HG03521 (cell line): ENCODE results near the gene SPCS3.
A peak's percentile ranks its signal among the peaks of the same experiment; 100 is the strongest.
"Not testable (repeated sequence)": the region's sequence is repeated elsewhere in the genome, so short reads cannot be mapped to it uniquely, and the experiment has no call there.

Experiments used
- ATAC-seq: cut with Tn5 transposase; IDR thresholded peaks from one replicate; pipeline ENCODE4 v1.9.1; 2021; ENCODE audit warnings: mild to moderate bottlenecking, moderate library complexity; ENCODE audit not compliant: unreplicated experiment

Gene SPCS3

DNA sequence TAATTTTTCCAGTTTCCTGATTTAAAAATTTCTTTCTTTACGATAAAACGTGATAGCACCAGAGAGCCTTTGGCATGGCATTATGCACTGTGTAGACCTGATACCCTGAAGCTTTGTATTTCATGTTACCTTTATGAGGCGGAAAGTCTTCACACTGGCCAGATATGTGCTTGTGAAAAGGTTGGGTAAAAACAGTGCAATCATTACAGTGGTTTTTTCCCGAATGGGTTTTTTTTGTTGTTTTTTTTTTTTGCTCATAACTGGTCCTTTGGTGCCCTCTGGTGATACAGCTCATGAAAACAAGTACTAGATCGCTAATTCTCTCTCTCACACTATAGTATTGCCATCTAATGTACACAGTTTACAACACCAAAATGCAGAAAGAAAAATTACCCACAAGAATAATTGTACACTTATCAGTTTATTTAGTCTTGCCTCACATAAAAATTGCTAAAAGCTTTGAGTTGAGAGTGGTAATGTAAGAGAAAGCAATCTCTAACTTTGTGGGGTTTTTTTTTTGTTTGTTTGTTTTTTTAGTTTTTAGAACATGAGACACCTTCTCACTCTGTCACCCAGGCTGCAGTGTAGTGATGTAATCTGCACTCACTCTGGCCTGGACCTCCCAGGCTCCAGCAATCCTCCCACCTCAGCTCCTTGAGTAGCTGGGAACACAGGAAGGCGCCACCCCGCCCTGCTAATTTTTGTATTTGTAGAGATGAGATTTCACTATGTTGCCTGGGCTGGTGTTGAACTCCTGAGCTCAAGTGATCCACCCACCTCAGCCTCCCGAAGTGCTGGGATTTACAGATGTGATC lies 21.3 kb downstream of the SPCS3 start:
- ATAC-seq, result peak; percentile 62

GRCh38 chr4:176342384-176342783 lies 22.6 kb downstream of the SPCS3 start:
- ATAC-seq, result no peak

- ATAC-seq, result no peak
These were observed 23.5 kb downstream of the SPCS3 start for GRCh38 chr4:176343286-176343685.

- ATAC-seq, result not testable (repeated sequence)
These were observed 25.6 kb downstream of the SPCS3 start for GRCh38 chr4:176345346-176345745.

DNA sequence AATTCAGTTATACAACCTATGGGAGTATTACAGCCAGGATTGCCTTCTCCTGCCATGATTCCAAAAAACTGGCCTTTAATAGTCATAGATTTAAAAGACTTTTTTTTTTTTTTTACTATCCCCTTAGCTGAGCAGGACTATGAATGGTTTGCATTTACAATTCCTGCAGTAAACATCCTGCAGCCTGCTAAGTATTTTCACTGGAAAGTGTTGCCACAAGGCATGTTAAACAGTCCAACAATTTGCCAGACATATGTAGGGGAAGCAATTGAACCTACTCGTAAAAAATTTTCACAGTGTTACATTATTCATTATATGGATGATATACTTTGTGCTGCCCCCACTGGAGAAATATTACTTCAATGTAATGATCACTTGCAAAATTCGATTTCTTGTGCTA lies 27.1 kb downstream of the SPCS3 start:
- not testable (repeated sequence) for ATAC-seq

DNA sequence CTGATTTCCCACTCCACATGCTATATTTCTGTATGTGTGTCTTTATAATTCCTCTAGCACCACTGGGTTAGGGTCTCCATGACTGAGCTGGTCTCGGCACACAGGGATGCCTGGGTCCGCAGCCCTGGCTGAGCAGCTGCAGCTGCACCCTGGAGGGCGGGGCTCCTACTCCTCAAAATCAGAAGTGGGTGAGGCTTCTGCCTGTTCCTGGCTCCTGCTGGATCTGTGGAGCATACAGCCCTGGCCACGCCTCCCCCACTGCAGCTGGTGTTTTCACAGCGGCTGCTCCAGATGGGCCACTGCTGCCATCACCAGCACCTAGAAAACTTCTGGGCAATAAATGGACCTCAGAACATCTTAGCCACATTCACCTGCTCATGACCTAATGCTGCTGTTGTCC lies 30.9 kb downstream of the SPCS3 start:
- ATAC-seq, result no peak

GRCh38 chr4:176354884-176355283 lies 35.1 kb downstream of the SPCS3 start:
- ATAC-seq, result no peak

DNA sequence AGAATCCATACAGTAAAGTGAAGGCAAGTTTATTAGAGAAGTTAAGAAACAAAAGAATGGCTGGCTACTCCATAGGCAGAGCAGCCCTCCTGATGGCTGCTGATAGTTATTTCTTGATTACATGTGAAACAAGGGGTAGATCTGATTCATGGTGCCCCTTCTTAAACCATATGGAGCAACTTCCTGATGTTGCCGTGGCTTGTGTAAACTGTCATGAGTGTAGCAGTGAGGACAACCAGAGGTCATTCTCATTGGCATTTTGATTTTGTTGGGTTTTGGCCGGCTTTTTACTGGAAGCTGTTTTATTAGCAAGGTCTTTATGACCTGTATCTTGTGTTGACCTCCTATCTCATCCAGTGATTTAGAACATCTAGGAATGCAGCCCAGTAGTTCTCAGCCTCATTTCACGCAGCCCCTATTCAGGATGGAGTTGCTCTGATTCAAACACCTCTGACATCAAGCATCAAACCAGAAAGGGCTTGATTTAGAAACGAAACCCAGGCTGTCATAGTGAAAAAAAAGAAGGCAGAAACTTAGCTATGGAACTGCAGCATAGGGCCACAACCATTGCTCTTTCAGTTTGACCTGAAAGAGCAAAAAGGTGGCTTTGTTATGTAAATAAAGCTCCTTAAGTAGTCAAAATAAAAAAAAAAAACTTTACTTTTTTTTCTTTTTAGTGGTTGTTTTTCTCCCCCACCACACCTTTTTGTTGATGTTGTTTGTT lies 37.8 kb downstream of the SPCS3 start:
- ATAC-seq, result peak; percentile 99

DNA sequence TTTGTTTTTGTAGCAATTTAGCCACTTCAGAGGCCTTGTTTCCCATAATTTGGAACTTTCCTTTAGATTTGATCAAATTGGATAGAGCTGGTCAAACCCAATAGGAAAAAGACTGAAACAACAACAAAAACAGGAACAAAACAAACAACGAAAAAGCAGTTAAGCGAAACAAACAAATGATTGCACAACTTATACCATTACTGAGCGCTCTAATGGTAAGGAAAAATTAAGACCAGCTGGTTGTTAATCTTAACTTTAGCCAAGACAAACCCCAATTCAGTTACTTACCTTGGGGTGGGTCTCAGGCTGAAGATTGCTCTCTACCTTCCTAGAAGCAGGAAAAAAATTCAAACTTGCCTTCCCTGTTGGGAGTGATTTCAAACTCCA lies 38.3 kb downstream of the SPCS3 start:
- no peak for ATAC-seq

GRCh38 chr4:176359590-176359989 lies 39.8 kb downstream of the SPCS3 start:
- no peak for ATAC-seq

GRCh38 chr4:176360446-176360845 lies 40.7 kb downstream of the SPCS3 start:
- ATAC-seq, result no peak

GRCh38 chr4:176363072-176363471 lies 43.3 kb downstream of the SPCS3 start:
- ATAC-seq, result peak; percentile 64

DNA sequence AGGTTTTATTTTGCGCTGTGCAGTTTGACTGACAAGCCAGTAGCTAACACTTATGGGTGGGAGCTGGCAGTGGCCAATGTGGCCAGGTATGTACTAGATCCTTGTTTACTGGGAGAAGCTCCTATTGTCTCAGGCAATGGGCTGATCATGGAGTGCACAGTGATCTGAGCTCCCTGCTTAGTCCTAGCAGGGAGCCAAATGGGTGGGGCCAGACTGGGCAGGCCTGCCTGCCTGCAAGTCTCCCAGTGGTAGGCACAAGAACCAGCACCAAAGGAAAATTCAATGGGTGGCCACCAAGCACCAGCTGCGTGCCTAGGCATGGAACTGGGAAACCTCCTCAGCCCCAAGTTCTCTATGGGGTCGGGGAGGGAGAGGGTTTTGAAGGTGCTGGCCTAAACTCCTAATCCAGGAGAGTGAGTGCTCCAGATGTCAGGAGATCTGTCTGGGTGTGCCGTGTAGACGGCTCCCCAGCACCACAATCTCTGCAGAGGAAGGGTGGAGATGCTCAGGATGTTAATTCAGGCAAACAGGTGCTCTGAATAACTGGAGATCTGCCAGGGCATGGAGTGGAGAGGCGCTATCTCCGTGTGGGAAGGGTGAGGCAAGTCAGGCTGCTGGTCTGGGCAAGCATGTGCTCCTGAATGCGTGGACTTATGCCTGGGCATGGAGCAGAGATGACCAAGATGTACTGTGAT lies 48.2 kb downstream of the SPCS3 start:
- no peak for ATAC-seq

DNA sequence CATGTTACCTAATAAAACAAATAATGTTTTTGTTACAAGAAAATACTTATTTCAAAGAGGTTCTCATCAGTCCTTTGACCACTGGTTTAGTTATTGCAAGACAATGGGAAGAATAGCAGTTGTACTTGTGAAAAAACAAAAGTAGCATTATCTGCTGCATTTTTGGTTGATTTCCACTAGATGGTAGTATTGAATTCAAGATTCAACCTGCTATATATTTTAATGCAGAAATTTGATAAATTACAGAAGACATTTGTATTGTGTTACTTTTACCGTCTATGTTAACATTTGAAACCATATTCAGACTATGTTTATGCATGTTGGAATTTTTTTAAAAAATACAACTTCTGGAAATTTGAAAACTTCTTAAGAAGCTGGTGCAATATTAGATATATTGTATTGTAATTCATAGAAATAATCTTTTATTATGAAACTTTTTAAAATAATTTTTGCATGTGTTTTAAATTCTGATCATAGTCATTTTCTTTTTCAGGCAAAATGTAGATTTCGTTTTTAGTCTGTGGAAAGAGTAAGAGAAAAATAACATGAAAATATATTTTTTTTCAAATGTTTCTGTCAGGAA lies 56.4 kb downstream of the SPCS3 start:
- ATAC-seq, result no peak

DNA sequence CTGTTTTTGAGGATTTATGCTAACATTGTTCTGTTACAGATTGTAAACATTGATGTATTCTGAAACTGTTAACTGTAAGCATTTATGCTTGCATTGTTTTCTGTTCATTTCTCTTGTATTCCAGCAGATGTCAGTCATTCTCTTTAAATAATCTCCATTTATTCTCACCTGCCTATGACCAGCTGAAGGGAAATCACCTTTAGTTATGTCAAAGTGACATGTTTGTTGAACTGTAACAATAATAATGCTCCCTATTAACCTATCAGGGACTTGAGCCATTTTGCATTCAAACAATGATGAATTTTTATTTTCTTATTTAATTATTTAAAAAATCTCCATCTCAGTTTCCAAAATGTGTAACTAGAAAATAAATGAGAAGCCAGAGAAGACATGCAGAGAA lies 58.0 kb downstream of the SPCS3 start:
- peak; percentile 81 for ATAC-seq

GRCh38 chr4:176380352-176381157 lies 60.8 kb downstream of the SPCS3 start:
- ATAC-seq, result no peak
